ENCODE data around the gene ATP1A3.

Gene ATP1A3

DNA sequence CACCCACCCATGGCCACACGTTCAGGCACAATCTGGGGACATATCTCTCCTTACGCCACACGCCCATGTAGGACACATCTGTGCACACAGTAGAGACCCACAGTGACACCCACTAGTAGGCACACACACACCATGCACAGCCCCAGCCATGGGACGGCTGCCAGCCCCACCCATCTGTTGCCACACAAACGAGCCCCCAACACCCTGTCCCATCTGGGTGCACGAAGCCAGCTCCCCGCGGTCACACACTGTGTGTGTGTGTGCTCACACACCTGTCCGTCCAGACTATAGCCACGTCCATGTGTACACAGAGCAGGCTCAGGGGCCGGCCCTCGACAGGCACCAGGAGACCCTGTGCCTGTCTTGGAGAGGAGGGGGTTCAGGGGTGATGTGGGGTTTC, 76.4 kb downstream of the ATP1A3 start:
- in situ Hi-C loops (cut with HindIII; ENCODE audit: low pct_ligation_motif_present, low sequenced_read_pairs) = no loop called here
- TF ChIP-seq, protein P1, sequence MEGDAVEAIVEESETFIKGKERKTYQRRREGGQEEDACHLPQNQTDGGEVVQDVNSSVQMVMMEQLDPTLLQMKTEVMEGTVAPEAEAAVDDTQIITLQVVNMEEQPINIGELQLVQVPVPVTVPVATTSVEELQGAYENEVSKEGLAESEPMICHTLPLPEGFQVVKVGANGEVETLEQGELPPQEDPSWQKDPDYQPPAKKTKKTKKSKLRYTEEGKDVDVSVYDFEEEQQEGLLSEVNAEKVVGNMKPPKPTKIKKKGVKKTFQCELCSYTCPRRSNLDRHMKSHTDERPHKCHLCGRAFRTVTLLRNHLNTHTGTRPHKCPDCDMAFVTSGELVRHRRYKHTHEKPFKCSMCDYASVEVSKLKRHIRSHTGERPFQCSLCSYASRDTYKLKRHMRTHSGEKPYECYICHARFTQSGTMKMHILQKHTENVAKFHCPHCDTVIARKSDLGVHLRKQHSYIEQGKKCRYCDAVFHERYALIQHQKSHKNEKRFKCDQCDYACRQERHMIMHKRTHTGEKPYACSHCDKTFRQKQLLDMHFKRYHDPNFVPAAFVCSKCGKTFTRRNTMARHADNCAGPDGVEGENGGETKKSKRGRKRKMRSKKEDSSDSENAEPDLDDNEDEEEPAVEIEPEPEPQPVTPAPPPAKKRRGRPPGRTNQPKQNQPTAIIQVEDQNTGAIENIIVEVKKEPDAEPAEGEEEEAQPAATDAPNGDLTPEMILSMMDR (IDR thresholded peaks at IDR 0.05; ENCODE audit: low read depth, low read length, missing control alignments) = no peak
- peaks cover 67% of the 10 kb centered on the region for H3K27me3 ChIP-seq (replicated peaks)
- H3K36me3 ChIP-seq (replicated peaks) = no peaks in the 10 kb centered on the region
- no peak overlapping the region for H3K4me3 ChIP-seq (ENCODE audit: low read depth, low read length)
- H3K27ac ChIP-seq = no peak overlapping the region
- DNase-seq = no peak
